ENCODE measurements around the gene FEM1C.

The FEM1C gene

GRCh38 chr5:115531787-115532367 lies 12.7 kb downstream of the FEM1C start:
- no peaks in the 10 kb centered on the region for H3K4me1 ChIP-seq (ENCODE audit: control insufficient read depth in 1 of 2, insufficient read depth in 2 of 2, low read length in 2 of 2)
- no peak overlapping the region for H3K23ac ChIP-seq (ENCODE audit: low read length)
- no CpG with 5 or more reads among the region's 1 CpG for WGBS (ENCODE audit: extremely low coverage, insufficient coverage, insufficient read length)

GRCh38 chr5:115531380-115531779 lies 13.2 kb downstream of the FEM1C start:
- no peak overlapping the region for H2BK120ac ChIP-seq (ENCODE audit: insufficient read depth, low read length, poor library complexity)
- WGBS (ENCODE audit: extremely low coverage, insufficient coverage, insufficient read length), result no CpG with 5 or more reads among the region's 3 CpGs

More at GRCh38 chr5:115531787-115532367, 12.7 kb downstream of the FEM1C start:
- DNase-seq, result no peak
- H3K9me3 ChIP-seq (ENCODE audit: insufficient read depth, low read depth, low read length), result no peaks in the 10 kb centered on the region
- no peak overlapping the region for H4K91ac ChIP-seq (ENCODE audit: low read depth, low read length)
- no peak overlapping the region for H3K4ac ChIP-seq (ENCODE audit: low read depth, low read length)
- H3K79me2 ChIP-seq (ENCODE audit: control insufficient read depth, insufficient read depth, low read length, poor library complexity), result no peaks in the 10 kb centered on the region
- no peak overlapping the region for H2BK12ac ChIP-seq (ENCODE audit: low read length)
- no peak overlapping the region for H2AK5ac ChIP-seq (ENCODE audit: low read length)
- peaks cover 0 to 2% of the 10 kb centered on the region in 2 experiments for H3K36me3 ChIP-seq (ENCODE audit: control insufficient read depth in 1 of 2, insufficient read depth in 2 of 2, low read length in 2 of 2)
- no peak overlapping the region for H3K18ac ChIP-seq (ENCODE audit: low read length)
- H3K4me2 ChIP-seq (ENCODE audit: low read length), result no peak overlapping the region
- H3K4me3 ChIP-seq (ENCODE audit: low read depth, low read length), result no peak overlapping the region
- no peak overlapping the region for H2BK5ac ChIP-seq (ENCODE audit: low read depth, low read length, poor library complexity)
- H4K8ac ChIP-seq (ENCODE audit: low read depth, low read length), result no peak overlapping the region
- H3K79me1 ChIP-seq (ENCODE audit: low read length), result no peaks in the 10 kb centered on the region
- H2AFZ ChIP-seq (ENCODE audit: insufficient read depth, low read length, poor library complexity), result no peak overlapping the region
- no peak overlapping the region for H3K9ac ChIP-seq (ENCODE audit: low read length)
- no peak overlapping the region for H4K12ac ChIP-seq (ENCODE audit: low read depth, low read length)
- no peak overlapping the region for H3K27ac ChIP-seq (ENCODE audit: low read depth, low read length)
- no peak overlapping the region for H3K14ac ChIP-seq (ENCODE audit: low read length)
- H3K27me3 ChIP-seq (ENCODE audit: insufficient read depth, low read length), result no peaks in the 10 kb centered on the region
- no peak overlapping the region for H2BK120ac ChIP-seq (ENCODE audit: insufficient read depth, low read length, poor library complexity)

DNA sequence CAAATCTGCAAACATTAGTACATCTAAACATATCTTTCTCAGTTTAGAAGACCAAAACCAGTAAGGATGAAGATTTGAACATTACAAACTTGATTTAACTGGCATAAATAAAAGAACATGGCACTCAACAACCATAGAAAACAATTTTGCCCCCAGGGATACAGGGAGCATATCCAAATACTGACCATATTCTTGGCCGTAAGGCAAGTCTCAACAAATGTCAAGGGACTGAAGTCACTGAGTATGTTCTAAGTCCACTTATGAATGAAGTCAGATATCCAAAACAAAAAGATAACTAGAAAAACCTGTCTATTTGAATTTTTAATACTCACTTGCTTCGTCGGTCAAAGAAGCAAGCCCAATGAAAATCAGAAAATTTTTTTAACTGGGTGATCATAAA lies 14.1 kb downstream of the FEM1C start:
- H3K23ac ChIP-seq (ENCODE audit: low read length), result no peak overlapping the region
- no peak overlapping the region for H3K4me2 ChIP-seq (ENCODE audit: low read length)
- no peak overlapping the region for H2BK120ac ChIP-seq (ENCODE audit: insufficient read depth, low read length, poor library complexity)
- H4K8ac ChIP-seq (ENCODE audit: low read depth, low read length), result no peak overlapping the region
- H4K12ac ChIP-seq (ENCODE audit: low read depth, low read length), result no peak overlapping the region
- no peak overlapping the region for H3K9ac ChIP-seq (ENCODE audit: low read length)
- no peak overlapping the region for H2AK5ac ChIP-seq (ENCODE audit: low read length)
- no peak overlapping the region for H3K4ac ChIP-seq (ENCODE audit: low read depth, low read length)
- DNase-seq, result peak; percentile 57 to 91
- no peak overlapping the region for H3K4me3 ChIP-seq (ENCODE audit: low read depth, low read length)
- H4K91ac ChIP-seq (ENCODE audit: low read depth, low read length), result no peak overlapping the region
- no peaks in the 10 kb centered on the region for H3K4me1 ChIP-seq (ENCODE audit: control insufficient read depth in 1 of 2, insufficient read depth in 2 of 2, low read length in 2 of 2)
- H3K14ac ChIP-seq (ENCODE audit: low read length), result no peak overlapping the region
- H3K9me3 ChIP-seq (ENCODE audit: insufficient read depth, low read depth, low read length), result no peaks in the 10 kb centered on the region
- no peak overlapping the region for H2AFZ ChIP-seq (ENCODE audit: insufficient read depth, low read length, poor library complexity)
- no peaks in the 10 kb centered on the region for H3K27me3 ChIP-seq (ENCODE audit: insufficient read depth, low read length)
- no peaks in the 10 kb centered on the region for H3K79me1 ChIP-seq (ENCODE audit: low read length)
- H2BK12ac ChIP-seq (ENCODE audit: low read length), result no peak overlapping the region
- no peaks in the 10 kb centered on the region for H3K36me3 ChIP-seq (ENCODE audit: control insufficient read depth in 1 of 2, insufficient read depth in 2 of 2, low read length in 2 of 2)
- H3K18ac ChIP-seq (ENCODE audit: low read length), result no peak overlapping the region
- H2BK5ac ChIP-seq (ENCODE audit: low read depth, low read length, poor library complexity), result no peak overlapping the region
- H3K27ac ChIP-seq (ENCODE audit: low read depth, low read length), result no peak overlapping the region
- no peaks in the 10 kb centered on the region for H3K79me2 ChIP-seq (ENCODE audit: control insufficient read depth, insufficient read depth, low read length, poor library complexity)
- no CpG with 5 or more reads among the region's 3 CpGs for WGBS (ENCODE audit: extremely low coverage, insufficient coverage, insufficient read length)

More at GRCh38 chr5:115531380-115531779, 13.2 kb downstream of the FEM1C start:
- H3K79me1 ChIP-seq (ENCODE audit: low read length), result no peaks in the 10 kb centered on the region
- H3K9me3 ChIP-seq (ENCODE audit: insufficient read depth, low read depth, low read length), result no peaks in the 10 kb centered on the region
- H3K27me3 ChIP-seq (ENCODE audit: insufficient read depth, low read length), result no peaks in the 10 kb centered on the region
- H4K91ac ChIP-seq (ENCODE audit: low read depth, low read length), result no peak overlapping the region
- H2BK5ac ChIP-seq (ENCODE audit: low read depth, low read length, poor library complexity), result no peak overlapping the region
- no peak overlapping the region for H3K4me2 ChIP-seq (ENCODE audit: low read length)
- H2AK5ac ChIP-seq (ENCODE audit: low read length), result no peak overlapping the region
- no peak overlapping the region for H2AFZ ChIP-seq (ENCODE audit: insufficient read depth, low read length, poor library complexity)
- H4K12ac ChIP-seq (ENCODE audit: low read depth, low read length), result no peak overlapping the region
- H2BK12ac ChIP-seq (ENCODE audit: low read length), result no peak overlapping the region
- peaks cover 0 to 2% of the 10 kb centered on the region in 2 experiments for H3K36me3 ChIP-seq (ENCODE audit: control insufficient read depth in 1 of 2, insufficient read depth in 2 of 2, low read length in 2 of 2)
- no peak overlapping the region for H3K9ac ChIP-seq (ENCODE audit: low read length)
- no peak overlapping the region for H3K23ac ChIP-seq (ENCODE audit: low read length)
- no peak overlapping the region for H3K14ac ChIP-seq (ENCODE audit: low read length)
- H3K4ac ChIP-seq (ENCODE audit: low read depth, low read length), result no peak overlapping the region
- no peaks in the 10 kb centered on the region for H3K79me2 ChIP-seq (ENCODE audit: control insufficient read depth, insufficient read depth, low read length, poor library complexity)
- no peaks in the 10 kb centered on the region for H3K4me1 ChIP-seq (ENCODE audit: control insufficient read depth in 1 of 2, insufficient read depth in 2 of 2, low read length in 2 of 2)
- no peak overlapping the region for H4K8ac ChIP-seq (ENCODE audit: low read depth, low read length)
- no peak overlapping the region for H3K4me3 ChIP-seq (ENCODE audit: low read depth, low read length)
- no peak overlapping the region for H3K27ac ChIP-seq (ENCODE audit: low read depth, low read length)
- H3K18ac ChIP-seq (ENCODE audit: low read length), result no peak overlapping the region
- DNase-seq, result peak in 1 of 2 donors; percentile 70

DNA sequence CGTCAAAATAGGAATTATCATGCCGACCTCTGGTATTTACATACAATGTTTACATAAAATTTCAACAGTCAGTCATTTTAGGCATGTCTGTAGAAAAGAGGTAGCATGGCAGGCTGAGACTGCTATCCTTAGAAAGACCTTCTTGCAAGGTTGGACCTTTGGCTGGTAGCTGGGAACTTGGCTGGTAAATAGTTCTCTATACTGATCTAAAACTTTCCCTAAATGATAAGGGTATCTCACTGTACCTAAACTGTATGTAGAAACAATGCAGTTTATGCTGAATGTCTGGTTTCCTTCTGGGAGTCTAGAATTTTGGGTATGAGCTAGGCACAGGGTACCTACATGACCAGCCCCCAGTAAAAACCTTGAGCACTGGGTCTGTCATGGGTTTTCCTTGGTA lies 18.0 kb downstream of the FEM1C start:
- H3K79me1 ChIP-seq (ENCODE audit: low read length), result no peaks in the 10 kb centered on the region
- H3K4me2 ChIP-seq (ENCODE audit: low read length), result no peak overlapping the region
- no peak overlapping the region for H3K4me3 ChIP-seq (ENCODE audit: low read depth, low read length)
- H2BK5ac ChIP-seq (ENCODE audit: low read depth, low read length, poor library complexity), result no peak overlapping the region
- no peaks in the 10 kb centered on the region for H3K9me3 ChIP-seq (ENCODE audit: insufficient read depth, low read depth, low read length)
- H3K23ac ChIP-seq (ENCODE audit: low read length), result no peak overlapping the region
- no peak overlapping the region for H2AFZ ChIP-seq (ENCODE audit: insufficient read depth, low read length, poor library complexity)
- no peak overlapping the region for H2AK5ac ChIP-seq (ENCODE audit: low read length)
- no peak overlapping the region for H3K18ac ChIP-seq (ENCODE audit: low read length)
- no peaks in the 10 kb centered on the region for H3K27me3 ChIP-seq (ENCODE audit: insufficient read depth, low read length)
- H4K8ac ChIP-seq (ENCODE audit: low read depth, low read length), result no peak overlapping the region
- H3K79me2 ChIP-seq (ENCODE audit: control insufficient read depth, insufficient read depth, low read length, poor library complexity), result no peaks in the 10 kb centered on the region
- no peak overlapping the region for H3K14ac ChIP-seq (ENCODE audit: low read length)
- peaks cover 0 to 13% of the 10 kb centered on the region in 2 experiments for H3K36me3 ChIP-seq (ENCODE audit: control insufficient read depth in 1 of 2, insufficient read depth in 2 of 2, low read length in 2 of 2)
- no peak overlapping the region for H2BK12ac ChIP-seq (ENCODE audit: low read length)
- no CpG with 5 or more reads among the region's 2 CpGs for WGBS (ENCODE audit: extremely low coverage, insufficient coverage, insufficient read length)
- H3K4me1 ChIP-seq (ENCODE audit: control insufficient read depth in 1 of 2, insufficient read depth in 2 of 2, low read length in 2 of 2), result no peaks in the 10 kb centered on the region
- no peak overlapping the region for H3K4ac ChIP-seq (ENCODE audit: low read depth, low read length)
- no peak overlapping the region for H3K27ac ChIP-seq (ENCODE audit: low read depth, low read length)
- no peak overlapping the region for H3K9ac ChIP-seq (ENCODE audit: low read length)
- H4K91ac ChIP-seq (ENCODE audit: low read depth, low read length), result no peak overlapping the region
- peak in 1 of 2 donors; percentile 58 for DNase-seq
- H4K12ac ChIP-seq (ENCODE audit: low read depth, low read length), result no peak overlapping the region
- H2BK120ac ChIP-seq (ENCODE audit: insufficient read depth, low read length, poor library complexity), result no peak overlapping the region

Measured in trophoblast cell (in vitro differentiated cells and primary cell).